ENCODE results near the gene PTPN23. TPM values are rescaled to one million over a fixed set of nuclear protein-coding genes. Genes with fewer than 3 reads are reported as not detected.

Gene PTPN23, protein sequence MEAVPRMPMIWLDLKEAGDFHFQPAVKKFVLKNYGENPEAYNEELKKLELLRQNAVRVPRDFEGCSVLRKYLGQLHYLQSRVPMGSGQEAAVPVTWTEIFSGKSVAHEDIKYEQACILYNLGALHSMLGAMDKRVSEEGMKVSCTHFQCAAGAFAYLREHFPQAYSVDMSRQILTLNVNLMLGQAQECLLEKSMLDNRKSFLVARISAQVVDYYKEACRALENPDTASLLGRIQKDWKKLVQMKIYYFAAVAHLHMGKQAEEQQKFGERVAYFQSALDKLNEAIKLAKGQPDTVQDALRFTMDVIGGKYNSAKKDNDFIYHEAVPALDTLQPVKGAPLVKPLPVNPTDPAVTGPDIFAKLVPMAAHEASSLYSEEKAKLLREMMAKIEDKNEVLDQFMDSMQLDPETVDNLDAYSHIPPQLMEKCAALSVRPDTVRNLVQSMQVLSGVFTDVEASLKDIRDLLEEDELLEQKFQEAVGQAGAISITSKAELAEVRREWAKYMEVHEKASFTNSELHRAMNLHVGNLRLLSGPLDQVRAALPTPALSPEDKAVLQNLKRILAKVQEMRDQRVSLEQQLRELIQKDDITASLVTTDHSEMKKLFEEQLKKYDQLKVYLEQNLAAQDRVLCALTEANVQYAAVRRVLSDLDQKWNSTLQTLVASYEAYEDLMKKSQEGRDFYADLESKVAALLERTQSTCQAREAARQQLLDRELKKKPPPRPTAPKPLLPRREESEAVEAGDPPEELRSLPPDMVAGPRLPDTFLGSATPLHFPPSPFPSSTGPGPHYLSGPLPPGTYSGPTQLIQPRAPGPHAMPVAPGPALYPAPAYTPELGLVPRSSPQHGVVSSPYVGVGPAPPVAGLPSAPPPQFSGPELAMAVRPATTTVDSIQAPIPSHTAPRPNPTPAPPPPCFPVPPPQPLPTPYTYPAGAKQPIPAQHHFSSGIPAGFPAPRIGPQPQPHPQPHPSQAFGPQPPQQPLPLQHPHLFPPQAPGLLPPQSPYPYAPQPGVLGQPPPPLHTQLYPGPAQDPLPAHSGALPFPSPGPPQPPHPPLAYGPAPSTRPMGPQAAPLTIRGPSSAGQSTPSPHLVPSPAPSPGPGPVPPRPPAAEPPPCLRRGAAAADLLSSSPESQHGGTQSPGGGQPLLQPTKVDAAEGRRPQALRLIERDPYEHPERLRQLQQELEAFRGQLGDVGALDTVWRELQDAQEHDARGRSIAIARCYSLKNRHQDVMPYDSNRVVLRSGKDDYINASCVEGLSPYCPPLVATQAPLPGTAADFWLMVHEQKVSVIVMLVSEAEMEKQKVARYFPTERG (N-terminal part only)
- 26.1 TPM for total RNA-seq

DNA sequence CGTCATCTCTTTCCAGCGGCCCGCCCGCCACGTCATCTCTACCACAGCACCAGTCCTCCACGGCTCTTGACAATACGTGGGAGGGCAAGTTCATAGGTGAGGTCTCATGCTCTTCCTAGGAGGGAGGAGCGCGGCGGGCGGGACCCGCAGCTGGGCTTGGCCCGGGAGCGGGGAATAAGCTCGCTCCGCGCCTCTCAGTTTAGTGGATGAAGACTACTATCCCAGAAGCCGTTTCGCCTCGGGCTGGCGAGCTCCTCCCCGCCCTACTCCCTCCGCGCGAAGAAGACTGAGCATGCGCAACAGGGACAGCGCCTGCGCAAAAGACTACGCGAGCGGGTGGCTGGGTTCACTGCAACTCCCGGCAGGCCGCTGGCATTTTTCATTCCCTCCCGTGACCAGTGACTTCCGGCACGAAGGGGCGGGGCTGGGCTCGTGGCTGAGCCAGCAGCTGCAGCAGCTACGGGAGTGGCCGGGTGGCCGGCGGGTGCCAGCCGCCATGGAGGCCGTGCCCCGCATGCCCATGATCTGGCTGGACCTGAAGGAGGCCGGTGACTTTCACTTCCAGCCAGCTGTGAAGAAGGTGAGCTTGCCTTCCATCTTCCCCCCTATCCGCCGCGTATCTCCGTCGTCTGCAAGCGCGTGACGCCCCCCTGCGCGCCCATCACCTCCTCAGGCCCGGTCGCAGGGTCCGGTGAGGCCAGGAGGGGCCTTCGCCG is at the start of gene PTPN23:
Gene PTPN23 (plus strand): TSS at position 421 of the 716 bp plus-strand sequence. CDS start 76 bp downstream, at position 497.
- ATAC-seq, result peak; percentile 89

DNA sequence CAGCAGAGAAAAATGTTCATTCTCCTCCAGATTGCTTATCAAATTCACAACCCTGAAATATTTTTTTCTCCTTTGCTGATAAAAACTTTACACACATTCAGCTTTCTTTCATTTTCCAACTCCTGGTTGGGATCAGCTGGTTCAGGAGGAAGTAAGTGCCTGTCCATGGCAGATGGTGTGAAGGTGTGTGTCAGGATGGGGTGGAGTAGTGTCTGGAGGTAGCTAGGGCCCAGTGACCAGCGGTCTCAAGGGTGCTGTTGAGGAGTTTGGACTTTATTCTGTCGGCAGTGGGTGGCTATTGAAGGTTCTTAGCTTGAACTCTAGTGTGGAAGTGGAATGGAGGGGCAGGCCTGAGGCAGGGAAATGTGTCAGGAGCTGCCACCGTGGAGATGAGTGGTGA is 46.9 kb upstream of the PTPN23 start:
- no peak for ATAC-seq

DNA sequence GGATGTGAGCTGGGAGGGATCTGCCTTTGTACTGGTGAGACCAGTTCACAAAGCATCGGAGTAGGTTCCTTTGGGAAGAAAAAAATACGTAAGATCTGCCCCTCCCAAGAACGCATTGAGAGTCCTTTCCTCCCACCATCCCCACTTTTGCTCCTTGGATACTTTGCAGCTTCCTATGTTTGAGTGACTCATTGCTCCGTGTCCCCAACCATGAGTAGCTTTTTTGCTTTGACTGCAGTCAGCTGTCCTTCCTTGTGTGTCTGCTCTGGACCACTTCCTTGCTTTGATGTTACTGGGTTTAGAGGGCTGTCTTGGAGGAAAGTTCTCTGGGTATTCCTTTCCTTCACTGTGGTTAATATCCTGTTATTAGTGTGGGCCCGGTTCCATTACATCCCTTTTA is 43.2 kb upstream of the PTPN23 start:
- no peak for ATAC-seq

DNA sequence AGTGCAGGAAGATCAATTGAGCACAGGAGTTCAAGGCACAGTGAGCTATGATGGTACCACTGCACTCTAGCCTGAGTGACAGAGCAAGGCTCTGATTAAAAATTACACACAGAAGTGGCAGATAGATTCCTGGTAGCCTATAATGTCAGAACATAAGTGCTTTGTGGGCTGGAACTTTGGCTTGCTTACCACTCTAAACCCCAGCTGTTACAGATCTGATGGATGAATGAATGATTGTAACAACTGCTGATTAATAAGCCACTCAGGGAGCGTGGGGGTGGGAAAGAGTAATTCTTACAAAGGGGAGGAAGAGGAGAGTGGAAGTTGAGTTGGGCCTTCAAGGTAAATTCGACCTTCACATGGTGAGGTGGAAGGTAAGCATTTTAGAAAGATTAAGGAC is 40.9 kb upstream of the PTPN23 start:
- ATAC-seq, result no peak

DNA sequence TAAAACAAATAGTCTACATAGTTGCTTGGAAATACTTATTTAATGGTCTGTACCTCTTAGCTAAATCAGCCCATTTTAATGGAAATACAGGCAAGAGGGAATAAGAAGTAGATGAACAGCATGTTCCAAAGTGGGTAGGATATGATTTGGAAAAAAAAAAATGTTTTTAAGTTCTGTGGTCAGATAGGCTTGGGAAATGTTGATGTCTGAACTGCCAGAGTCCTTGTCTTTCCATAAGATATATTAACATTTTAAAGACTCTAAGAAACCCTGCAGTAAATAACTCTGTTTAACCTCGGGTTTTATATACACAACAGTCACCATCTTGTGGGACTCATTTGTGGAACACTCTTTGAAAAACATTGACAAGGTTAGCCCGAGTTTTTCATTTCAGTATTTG is 40.0 kb upstream of the PTPN23 start:
- ATAC-seq, result no peak

DNA sequence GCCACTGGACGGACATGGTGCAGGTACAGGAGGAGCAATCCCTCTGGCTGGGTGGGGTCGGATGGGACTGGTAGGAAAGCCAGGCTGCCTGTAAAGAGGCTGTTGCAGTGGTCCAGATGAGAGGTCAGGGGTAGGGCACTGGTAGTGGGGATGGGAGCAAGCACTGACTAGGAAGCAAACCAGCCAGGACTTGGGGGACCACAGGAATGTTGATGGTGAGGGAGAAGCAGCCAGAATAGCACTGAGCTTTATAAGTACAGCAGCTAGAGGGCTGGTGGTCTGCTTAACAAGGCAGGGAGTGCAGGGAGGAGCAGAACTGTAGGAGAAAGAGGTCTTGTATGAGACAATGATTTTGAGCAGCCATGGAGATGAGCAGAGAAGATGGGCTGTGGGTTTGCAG is 38.7 kb upstream of the PTPN23 start:
- no peak for ATAC-seq

DNA sequence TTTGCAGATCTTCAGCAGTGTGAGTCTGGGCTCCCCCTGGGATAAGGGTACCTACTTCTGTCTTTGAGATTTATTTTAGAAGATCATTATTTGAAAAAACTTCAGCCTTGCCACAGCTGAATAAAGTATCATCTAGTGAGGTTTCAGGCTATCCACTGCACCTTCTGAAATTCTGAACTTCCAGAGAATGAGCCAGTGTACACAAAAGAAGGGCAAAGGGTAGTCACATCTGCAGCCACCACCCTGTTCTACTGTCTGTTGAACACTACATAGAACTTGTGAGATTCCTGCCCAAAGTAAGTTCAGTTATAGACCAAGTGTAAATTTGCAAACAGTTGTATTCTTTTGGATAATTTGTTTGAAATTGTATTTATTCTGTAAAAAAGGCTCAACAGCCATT is 38.0 kb upstream of the PTPN23 start:
- ATAC-seq, result no peak

DNA sequence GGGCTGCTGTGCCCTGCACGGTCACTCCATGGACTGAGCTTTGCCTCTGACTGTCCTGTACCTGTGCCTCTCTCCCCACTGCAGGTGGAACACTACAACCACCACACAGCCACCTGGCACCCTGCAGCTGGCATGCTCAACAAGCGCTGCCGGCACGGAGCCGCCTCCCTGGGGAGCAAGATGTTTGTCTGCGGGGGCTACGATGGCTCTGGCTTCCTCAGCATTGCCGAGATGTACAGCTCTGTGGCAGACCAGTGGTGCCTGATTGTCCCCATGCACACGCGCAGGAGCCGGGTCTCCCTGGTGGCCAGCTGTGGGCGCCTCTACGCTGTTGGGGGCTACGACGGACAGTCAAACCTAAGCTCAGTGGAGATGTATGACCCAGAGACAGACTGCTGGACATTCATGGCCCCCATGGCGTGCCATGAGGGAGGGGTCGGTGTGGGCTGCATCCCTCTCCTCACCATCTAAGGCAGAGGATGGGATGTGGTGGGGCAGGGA is 37.3 kb upstream of the PTPN23 start:
- ATAC-seq, result no peak

DNA sequence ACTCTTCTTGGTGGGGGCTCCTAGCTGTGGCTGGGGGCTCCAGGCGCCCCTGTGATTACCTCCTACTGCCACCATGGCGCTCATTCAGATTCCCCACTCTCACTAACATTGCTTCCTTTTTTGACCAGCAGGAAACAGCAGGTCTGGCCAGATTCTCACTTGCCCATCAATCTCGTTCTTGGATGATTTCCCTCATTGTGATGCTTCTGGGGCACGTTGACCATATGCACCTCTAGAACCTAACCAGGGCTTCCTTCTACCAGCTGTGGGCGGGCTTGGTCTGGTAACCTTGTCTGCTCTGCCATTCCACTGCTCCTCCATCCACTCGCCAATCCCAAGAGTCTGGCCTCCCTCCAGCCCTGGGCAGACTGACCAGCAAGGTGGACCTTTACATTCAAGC is 35.9 kb upstream of the PTPN23 start:
- no peak for ATAC-seq

DNA sequence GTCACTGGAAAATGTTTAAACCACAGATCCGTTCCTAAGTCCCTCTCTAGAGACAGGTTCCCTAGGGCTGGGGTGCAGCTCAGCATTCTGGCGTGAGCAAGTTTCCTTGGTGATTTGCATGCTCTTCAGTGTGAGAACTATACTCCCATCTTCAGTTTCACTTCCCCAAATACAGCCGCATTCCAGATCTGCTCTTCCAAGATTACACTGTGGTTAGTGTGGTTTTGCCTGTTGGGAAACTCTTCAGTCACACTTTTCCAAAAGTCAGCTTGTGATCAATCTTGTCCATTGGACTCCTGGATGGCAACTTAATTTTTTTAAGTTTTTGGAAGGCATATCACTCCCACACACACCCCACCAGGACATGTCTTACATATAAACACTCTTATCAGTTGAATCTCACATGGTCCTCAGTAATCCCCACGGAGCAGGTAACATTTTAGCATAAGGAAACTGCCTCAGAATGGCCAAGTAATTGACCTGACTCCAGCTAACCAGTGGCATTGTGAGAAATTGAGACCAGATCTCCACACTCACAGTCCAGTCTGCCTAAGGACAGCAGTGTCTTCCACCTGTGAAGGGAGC is 33.5 kb upstream of the PTPN23 start:
- no peak for ATAC-seq

DNA sequence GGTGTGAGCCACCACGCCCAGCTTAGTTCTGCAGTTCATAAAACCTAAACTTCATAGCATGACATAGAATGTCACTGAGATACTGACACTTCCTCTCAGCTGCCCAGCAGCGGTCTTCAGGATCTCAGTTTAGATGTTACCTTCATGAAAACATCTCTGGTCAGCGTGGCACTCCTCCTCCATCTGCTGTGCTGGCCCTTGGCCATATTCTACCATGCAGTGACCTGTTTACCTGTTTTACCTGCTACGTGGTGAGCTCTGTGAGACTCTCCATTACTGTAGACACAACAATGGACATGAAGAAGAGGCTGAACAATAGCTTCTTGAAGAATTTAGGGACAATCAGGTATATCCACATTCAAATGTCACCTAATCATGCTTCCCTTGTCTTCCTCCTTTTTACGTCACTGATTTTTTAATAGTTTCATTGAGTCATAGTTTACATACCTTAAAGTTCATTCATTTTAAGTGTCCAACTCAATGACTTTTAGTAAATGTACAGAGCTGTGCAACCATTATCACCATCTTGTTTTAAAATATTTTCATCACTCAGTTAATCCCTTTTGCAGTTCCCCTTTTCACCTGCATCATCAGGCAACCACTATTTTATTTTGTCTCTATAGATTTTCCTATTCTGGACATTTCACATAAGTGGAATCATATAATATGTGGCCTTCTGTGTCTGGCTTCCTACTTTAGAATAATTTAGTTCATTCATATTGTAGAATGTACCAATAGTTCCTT is 32.2 kb upstream of the PTPN23 start:
- ATAC-seq, result peak; percentile 93

DNA sequence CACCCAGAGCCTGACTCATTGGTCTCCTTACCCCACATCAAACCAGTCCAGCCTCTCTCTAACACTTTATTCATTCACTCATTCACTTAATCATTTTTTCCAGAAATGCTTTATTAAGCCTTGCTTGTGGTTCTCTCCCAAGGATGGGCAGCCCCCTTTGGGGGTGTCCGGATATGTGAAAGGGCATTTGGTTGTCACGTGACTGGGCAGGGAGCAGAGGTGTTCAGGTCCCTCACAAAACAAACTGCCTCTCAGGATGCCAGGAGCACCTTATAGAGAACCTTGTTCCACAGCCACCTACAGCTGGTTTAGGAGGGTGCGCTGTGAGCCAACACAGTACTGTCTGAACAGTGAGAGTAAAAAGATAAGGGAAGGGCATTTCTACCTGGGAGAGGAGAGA is 25.8 kb upstream of the PTPN23 start:
- ATAC-seq, result no peak

DNA sequence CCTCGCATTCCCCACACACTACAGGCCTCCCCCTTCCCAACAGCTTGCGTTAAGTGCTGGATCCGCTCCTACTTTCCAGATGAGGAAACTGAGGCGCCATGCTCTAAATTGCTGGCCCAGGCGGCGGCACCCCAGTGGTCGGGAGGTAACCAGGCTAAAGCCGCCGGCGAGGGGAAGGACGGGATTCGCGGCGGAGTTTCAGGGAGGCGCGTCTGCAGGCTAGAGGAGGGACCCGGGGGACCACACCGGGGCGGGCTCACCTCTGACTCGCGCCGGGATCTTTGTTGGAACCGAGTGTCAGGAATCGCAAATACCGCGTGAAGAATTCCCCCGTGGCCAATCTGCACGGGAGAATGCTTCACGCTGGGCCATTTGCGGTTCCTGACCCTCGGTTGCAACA is 24.6 kb upstream of the PTPN23 start:
- no peak for ATAC-seq

DNA sequence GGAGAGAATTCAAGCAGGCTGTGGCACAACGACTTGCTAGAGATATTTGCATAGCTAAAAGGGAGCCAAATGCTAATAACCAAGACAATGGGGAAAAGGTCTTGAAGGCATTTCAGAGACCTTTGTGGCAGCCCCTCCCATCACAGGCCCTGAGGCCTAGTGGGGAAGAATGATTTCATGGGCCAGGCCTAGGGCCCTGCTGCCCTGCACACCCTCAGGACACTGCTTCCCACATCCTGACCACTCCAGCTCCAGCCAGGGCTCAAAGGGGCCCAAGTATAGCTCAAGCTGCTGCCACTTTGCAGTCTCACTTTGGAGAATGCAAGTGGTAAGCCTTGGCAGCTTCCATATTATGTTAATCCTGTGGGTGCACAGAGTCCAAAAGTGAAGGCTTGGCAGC is 21.5 kb upstream of the PTPN23 start:
- ATAC-seq, result no peak

DNA sequence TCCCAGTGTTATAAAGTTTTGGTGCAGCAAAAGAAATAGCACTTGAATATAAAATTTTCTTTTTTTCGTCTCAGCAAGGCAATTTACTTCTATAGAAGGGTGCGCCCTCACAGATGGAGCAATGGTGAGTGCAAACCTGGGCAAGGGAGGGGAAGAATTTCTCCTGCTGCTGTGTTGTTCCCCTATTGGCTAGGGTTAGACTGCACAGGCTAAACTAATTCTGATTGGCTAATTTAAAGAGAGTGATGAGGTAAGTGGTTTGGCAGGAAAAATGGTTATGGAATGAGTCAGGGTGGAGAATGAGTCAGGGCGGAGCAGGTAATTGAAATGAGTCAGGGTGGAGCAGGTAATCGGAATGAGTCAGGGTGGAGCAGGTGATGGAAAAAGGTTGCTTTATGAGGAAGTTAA is 20.7 kb upstream of the PTPN23 start:
- ATAC-seq, result peak; percentile 69

DNA sequence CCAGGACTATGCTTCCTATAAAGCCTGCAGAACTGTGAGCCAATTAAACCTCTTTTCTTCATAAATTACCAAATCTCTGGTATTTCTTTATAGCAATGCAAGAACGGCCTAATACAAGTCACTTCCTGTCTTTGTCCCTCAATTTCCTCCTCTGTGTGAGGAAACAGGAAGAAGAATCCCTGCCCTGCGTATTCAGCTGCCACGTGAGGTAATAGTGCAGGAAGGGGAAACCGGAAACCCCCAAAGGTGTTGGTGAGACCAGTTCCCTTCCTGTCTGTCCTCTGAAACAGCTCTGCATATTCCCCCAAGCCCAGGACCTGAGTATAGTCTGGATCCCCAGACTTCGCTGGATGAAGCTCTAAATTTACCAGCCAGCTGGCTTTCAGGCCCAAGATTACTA is 18.1 kb upstream of the PTPN23 start:
- peak; percentile 49 for ATAC-seq

DNA sequence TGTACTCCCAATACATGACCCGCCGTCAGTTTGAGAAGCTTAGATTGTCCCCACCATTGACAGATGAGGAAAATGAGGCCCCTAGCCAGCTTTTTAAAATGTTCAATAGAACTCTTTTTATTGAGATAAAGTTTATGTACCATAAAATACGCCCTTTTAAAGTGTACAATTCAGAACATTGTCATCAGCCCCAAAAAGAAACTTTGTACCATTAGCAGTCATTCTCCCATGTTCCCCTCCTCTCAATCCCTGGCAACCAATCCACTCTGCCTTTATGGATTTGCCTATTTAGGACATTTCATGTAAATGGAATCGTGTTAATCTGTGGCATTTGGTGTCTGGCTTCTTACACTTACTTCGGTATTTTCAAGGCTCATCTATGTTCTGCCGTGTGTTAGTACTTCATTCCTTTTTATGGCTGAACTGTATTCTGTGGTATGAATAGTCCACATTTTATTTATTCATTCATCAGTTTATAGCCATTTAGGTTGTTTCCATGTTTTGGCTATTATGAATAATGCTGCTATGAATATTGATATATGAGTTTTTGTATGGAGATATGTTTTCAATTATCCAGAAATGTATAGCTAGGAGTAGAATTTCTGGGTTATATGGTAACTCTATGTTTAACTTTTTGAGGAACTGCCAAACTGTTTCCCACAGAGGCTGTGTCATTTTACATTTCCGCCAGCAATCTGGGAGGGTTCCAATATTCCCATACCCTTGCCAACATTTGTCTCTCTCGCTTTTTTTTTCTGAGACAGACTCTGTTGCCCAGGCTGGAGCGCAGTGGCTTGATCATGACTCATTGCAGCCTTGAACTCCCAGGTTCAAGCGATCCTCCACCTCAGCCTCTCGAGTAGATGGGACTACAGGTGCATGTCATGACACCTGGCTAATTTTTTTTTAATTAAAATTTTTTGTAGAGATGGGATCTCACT is 15.3 kb upstream of the PTPN23 start:
- no peak for ATAC-seq

DNA sequence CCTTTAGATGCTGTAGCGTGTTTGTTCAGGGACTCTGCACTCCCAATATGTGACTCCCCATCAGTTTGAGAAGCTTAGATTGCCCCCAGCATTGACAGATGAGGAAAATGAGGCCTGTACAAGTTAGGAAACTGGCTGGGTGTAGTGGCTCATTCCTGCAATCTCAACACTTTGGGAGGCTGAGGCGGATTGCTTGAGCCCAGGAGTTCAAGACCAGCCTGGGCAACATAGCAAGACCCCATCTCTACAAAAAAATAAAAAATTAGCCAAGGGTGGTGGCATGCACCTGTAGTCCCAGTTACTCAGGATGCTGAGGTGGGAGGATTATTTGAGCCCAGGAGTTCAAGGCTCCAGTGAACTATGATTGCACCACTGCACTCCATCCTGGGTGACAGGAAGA is 14.0 kb upstream of the PTPN23 start:
- no peak for ATAC-seq

DNA sequence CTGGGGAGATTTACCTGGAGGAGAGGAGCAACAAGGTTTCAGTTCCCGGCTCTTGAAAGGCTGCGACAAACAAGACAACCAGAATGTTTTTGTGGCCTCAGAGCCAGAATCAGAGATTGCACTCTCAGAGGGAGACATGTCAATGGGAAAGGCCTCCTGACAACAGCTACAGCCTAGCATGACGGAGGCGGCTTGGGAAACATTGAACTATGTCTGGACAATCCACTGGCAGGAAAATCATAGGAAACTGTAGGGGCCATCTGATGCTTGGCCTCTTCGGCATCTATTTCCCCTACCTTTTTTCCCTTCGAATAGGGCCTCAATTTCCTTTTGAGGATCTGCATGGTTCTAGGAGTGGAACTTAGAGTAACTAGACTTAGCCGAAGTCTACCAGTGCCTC is 13.2 kb upstream of the PTPN23 start:
- no peak for ATAC-seq

DNA sequence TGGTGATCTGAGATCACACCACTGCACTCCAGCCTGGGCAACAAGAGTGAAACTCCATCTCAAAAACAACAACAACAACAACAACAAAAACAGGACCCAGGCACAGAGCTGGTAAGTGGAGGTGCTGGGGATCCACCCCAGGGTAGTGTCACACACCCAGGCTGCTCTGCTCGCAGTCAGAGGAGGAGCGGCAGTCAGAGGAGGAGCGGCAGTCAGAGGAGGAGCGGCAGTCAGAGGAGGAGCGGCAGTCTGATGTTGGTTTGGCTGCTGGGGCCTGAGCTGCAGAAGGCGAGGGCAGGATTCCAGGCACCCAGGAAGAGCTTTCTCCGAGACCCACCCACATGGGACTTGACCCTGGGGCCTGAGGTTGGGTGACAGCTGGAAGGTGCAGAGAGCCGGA is 10.8 kb upstream of the PTPN23 start:
- peak; percentile 47 for ATAC-seq
